ENCODE data around the gene CBLB. TPM values are rescaled to one million over a fixed set of nuclear protein-coding genes. Genes with fewer than 3 reads are reported as not detected.

The CBLB gene
- total and polyA plus RNA-seq, 2 donors (not counting 1 experiment from before 2014, with no cell fraction given) = 26.9 to 28.5 TPM

GRCh38 chr3:105865016-105865623 is 3.7 kb downstream of the CBLB start:
- Histone ChIP-seq H3K79me2 (ENCODE audit: control insufficient read depth, insufficient read depth, low read length) (peaks cover 54% of the 10 kb centered on the region), H4K20me1 (ENCODE audit: control insufficient read depth, extremely low read depth, insufficient read depth, low read length) (no peaks in the 10 kb centered on the region), H3K27ac (ENCODE audit: insufficient read depth, low read length) (no peak overlapping the region), H3K4me2 (ENCODE audit: extremely low read depth, insufficient read depth, low read length) (peak overlapping the region; percentile 42), H3K9ac (ENCODE audit: insufficient read depth, low read length) (no peak overlapping the region), H3K27me3 (ENCODE audit: control insufficient read depth, insufficient read depth, low read length) (no peaks in the 10 kb centered on the region), H3K9me3 (ENCODE audit: control insufficient read depth, insufficient read depth, low read depth, low read length) (no peaks in the 10 kb centered on the region), H3K36me3 (ENCODE audit: control insufficient read depth, insufficient read depth, low read length) (no peaks in the 10 kb centered on the region), H2AFZ (ENCODE audit: low read length) (no peak overlapping the region), H3K4me1 (ENCODE audit: control insufficient read depth, extremely low read depth, insufficient read depth, low read length) (no peaks in the 10 kb centered on the region), H3K4me3 (replicated peaks in 1 of 4; ENCODE audit: control extremely low read depth in 1 of 4, insufficient read depth in 1 of 4, low read depth in 3 of 4, low read length in 4 of 4) (peak overlapping the region in 2 of 4 experiments; percentile 68 to 95)
- TF ChIP-seq EZH2 (IDR thresholded peaks at IDR 0.05; ENCODE audit: low read length, missing control alignments) (no peak), CTCF (conservative IDR thresholded peaks at IDR 0.05 in 1 of 2, IDR thresholded peaks at IDR 0.05 in 1 of 2; ENCODE audit: low read depth in 1 of 2, low read length in 2 of 2) (no peak)
- peak; percentile 44 to 88 for DNase-seq (ENCODE audit: low read depth in 2 of 2)

- Histone ChIP-seq H3K36me3 (ENCODE audit: control insufficient read depth, insufficient read depth, low read length) (no peaks in the 10 kb centered on the region), H3K9ac (ENCODE audit: insufficient read depth, low read length) (no peak overlapping the region), H3K79me2 (ENCODE audit: control insufficient read depth, insufficient read depth, low read length) (peaks cover 56% of the 10 kb centered on the region), H3K27ac (ENCODE audit: insufficient read depth, low read length) (no peak overlapping the region), H3K4me1 (ENCODE audit: control insufficient read depth, extremely low read depth, insufficient read depth, low read length) (no peaks in the 10 kb centered on the region), H4K20me1 (ENCODE audit: control insufficient read depth, extremely low read depth, insufficient read depth, low read length) (no peaks in the 10 kb centered on the region), H3K27me3 (ENCODE audit: control insufficient read depth, insufficient read depth, low read length) (no peaks in the 10 kb centered on the region), H3K4me3 (replicated peaks in 1 of 4; ENCODE audit: control extremely low read depth in 1 of 4, insufficient read depth in 1 of 4, low read depth in 3 of 4, low read length in 4 of 4) (peak overlapping the region in 2 of 4 experiments; percentile 1 to 7), H3K9me3 (ENCODE audit: control insufficient read depth, insufficient read depth, low read depth, low read length) (no peaks in the 10 kb centered on the region), H3K4me2 (ENCODE audit: extremely low read depth, insufficient read depth, low read length) (no peak overlapping the region), H2AFZ (ENCODE audit: low read length) (no peak overlapping the region)
- TF ChIP-seq EZH2 (IDR thresholded peaks at IDR 0.05; ENCODE audit: low read length, missing control alignments) (no peak), CTCF (conservative IDR thresholded peaks at IDR 0.05 in 1 of 2, IDR thresholded peaks at IDR 0.05 in 1 of 2; ENCODE audit: low read depth in 1 of 2, low read length in 2 of 2) (no peak)
- no peak for DNase-seq (ENCODE audit: low read depth in 2 of 2)
Measured at GRCh38 chr3:105864212-105864611, 4.6 kb downstream of the CBLB start.

- no peak overlapping the region for H3K27ac ChIP-seq (ENCODE audit: insufficient read depth, low read length)
- H3K36me3 ChIP-seq (ENCODE audit: control insufficient read depth, insufficient read depth, low read length) = no peaks in the 10 kb centered on the region
- no peak overlapping the region for H3K4me3 ChIP-seq (replicated peaks in 1 of 4; ENCODE audit: control extremely low read depth in 1 of 4, insufficient read depth in 1 of 4, low read depth in 3 of 4, low read length in 4 of 4)
- H4K20me1 ChIP-seq (ENCODE audit: control insufficient read depth, extremely low read depth, insufficient read depth, low read length) = no peaks in the 10 kb centered on the region
- H2AFZ ChIP-seq (ENCODE audit: low read length) = no peak overlapping the region
- no peak for DNase-seq (ENCODE audit: low read depth in 2 of 2)
- no peaks in the 10 kb centered on the region for H3K4me1 ChIP-seq (ENCODE audit: control insufficient read depth, extremely low read depth, insufficient read depth, low read length)
- H3K79me2 ChIP-seq (ENCODE audit: control insufficient read depth, insufficient read depth, low read length) = peaks cover 57% of the 10 kb centered on the region
- no peaks in the 10 kb centered on the region for H3K9me3 ChIP-seq (ENCODE audit: control insufficient read depth, insufficient read depth, low read depth, low read length)
- H3K4me2 ChIP-seq (ENCODE audit: extremely low read depth, insufficient read depth, low read length) = no peak overlapping the region
- H3K9ac ChIP-seq (ENCODE audit: insufficient read depth, low read length) = no peak overlapping the region
- no peaks in the 10 kb centered on the region for H3K27me3 ChIP-seq (ENCODE audit: control insufficient read depth, insufficient read depth, low read length)
- no peak for TF ChIP-seq CTCF (conservative IDR thresholded peaks at IDR 0.05 in 1 of 2, IDR thresholded peaks at IDR 0.05 in 1 of 2; ENCODE audit: low read depth in 1 of 2, low read length in 2 of 2)
- TF ChIP-seq EZH2 (IDR thresholded peaks at IDR 0.05; ENCODE audit: low read length, missing control alignments) = no peak
Measured at GRCh38 chr3:105863608-105864007, 5.2 kb downstream of the CBLB start.
